ENCODE measurements around the gene CCDC24. TPM values are rescaled to one million over a fixed set of nuclear protein-coding genes. Genes with fewer than 3 reads are reported as not detected.

CCDC24 gene
- total and polyA plus RNA-seq, 9 of the 15 experiments (the other 6 are each of a cell fraction or from before 2014, with no cell fraction given) = 0.31 to 4.5 (median 1.5) TPM

- Histone ChIP-seq H3K36me3 (ENCODE audit: control insufficient read depth, insufficient read depth, low read length) (peaks cover 63% of the 10 kb centered on the region; the same call in 2 of the 3 replicates), H3K9me1 (ENCODE audit: control insufficient read depth, insufficient read depth, low read length) (peaks cover 6% of the 10 kb centered on the region), H3K4me1 (replicated peaks in 1 of 2; ENCODE audit: control insufficient read depth in 2 of 2, insufficient read depth in 2 of 2, low read length in 2 of 2) (peaks cover 11 to 42% of the 10 kb centered on the region in 2 experiments; a peak in 4 of 5 replicates), H3K4me2 (ENCODE audit: insufficient read depth, low read length) (no peak overlapping the region), H4K20me1 (replicated peaks; ENCODE audit: control insufficient read depth, insufficient read depth, low read length) (0 out of 2 replicates have a peak, but pooled peaks cover 9% of the 10 kb centered on the region), H3K27me3 (ENCODE audit: control insufficient read depth in 2 of 2, insufficient read depth in 2 of 2, low read length in 2 of 2) (no peaks in the 10 kb centered on the region), H2AFZ (ENCODE audit: low read depth, low read length) (no peak overlapping the region), H3K4me3 (no peak overlapping the region), H3K9me3 (replicated peaks; ENCODE audit: control insufficient read depth, insufficient read depth, low read depth, low read length) (no peaks in the 10 kb centered on the region), H3K79me2 (ENCODE audit: control insufficient read depth, insufficient read depth, low read length) (peaks cover 21% of the 10 kb centered on the region), H3K9ac (ENCODE audit: insufficient read depth in 1 of 2, low read depth in 2 of 2, low read length in 2 of 2) (no peak overlapping the region), H3K27ac (ENCODE audit: extremely low read depth, low read depth, low read length) (no peak overlapping the region)
- POLR2A ChIA-PET = interaction anchor here (0.5 to 3.8 kb wide), 3 partner anchors 12 to 62 kb away, joined by 3 to 16 read pairs (median 3); no protein-coding TSS in a partner anchor
- DNase-seq (ENCODE audit: extremely low read depth in 1 of 4, low spot score in 3 of 4) (no peak), FAIRE-seq (no peak), ATAC-seq (no peak)
- intact Hi-C loops (cut with micrococcal nuclease) = no loop called here
- peak; percentile 96 for TF ChIP-seq ZFP36 (IDR thresholded peaks at IDR 0.05; ENCODE audit: low read depth, low read length, partially characterized antibody)
- no peak for TF ChIP-seq EP400 (IDR thresholded peaks at IDR 0.05)
- peak in 1 of 2 experiments; percentile 54; a peak in 1 of 4 replicates for TF ChIP-seq FOXA3 (CRISPR knock-in tag; conservative IDR thresholded peaks at IDR 0.05 in 1 of 2, IDR thresholded peaks at IDR 0.05 in 1 of 2)
- TF ChIP-seq ELF4 (CRISPR knock-in tag; IDR thresholded peaks at IDR 0.05) = no peak
- peak; percentile 59; the same call in 1 of the 2 replicates for TF ChIP-seq BCOR (IDR thresholded peaks at IDR 0.05)
- no peak for TF ChIP-seq ATF4 (CRISPR knock-in tag; IDR thresholded peaks at IDR 0.05)
- TF ChIP-seq, protein P1, sequence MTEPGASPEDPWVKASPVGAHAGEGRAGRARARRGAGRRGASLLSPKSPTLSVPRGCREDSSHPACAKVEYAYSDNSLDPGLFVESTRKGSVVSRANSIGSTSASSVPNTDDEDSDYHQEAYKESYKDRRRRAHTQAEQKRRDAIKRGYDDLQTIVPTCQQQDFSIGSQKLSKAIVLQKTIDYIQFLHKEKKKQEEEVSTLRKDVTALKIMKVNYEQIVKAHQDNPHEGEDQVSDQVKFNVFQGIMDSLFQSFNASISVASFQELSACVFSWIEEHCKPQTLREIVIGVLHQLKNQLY (CRISPR knock-in tag; conservative IDR thresholded peaks at IDR 0.05) = no peak
- TF ChIP-seq ZNF436 (CRISPR knock-in tag; IDR thresholded peaks at IDR 0.05) = peak; percentile 63
- peak; percentile 73; the same call in 1 of the 2 replicates for TF ChIP-seq SMARCA5 (IDR thresholded peaks at IDR 0.05)
- 0 out of 4 replicates have a peak, but pooled peaks have one; percentile 15 to 24 for TF ChIP-seq FOXK2 (conservative IDR thresholded peaks at IDR 0.05 in 1 of 2, IDR thresholded peaks at IDR 0.05 in 1 of 2; ENCODE audit: low read depth in 2 of 2)
- CTCF ChIA-PET (ENCODE audit: low intra/inter-chr PET ratio) = no interaction called here
- WGBS (ENCODE audit: insufficient coverage, low coverage, missing lambda C conversion rate) = 71% methylated on average over 4 of the region's 4 CpGs
- in situ Hi-C loops (cut with MboI) = no loop called here
- no TSS peak for BruUV-seq (replicated peaks)
These were observed 5.3 kb upstream of the CCDC24 start for GRCh38 chr1:43985984-43986595.
